HG03558 (cell line): ENCODE data around the gene ANKH.

Source experiments
- ATAC-seq: cut with Tn5 transposase; IDR thresholded peaks from one replicate; pipeline ENCODE4 v1.9.1; 2021; ENCODE audit warnings: moderate number of reproducible peaks; ENCODE audit not compliant: unreplicated experiment; ENCODE audit errors: extremely low read depth

ANKH gene

DNA sequence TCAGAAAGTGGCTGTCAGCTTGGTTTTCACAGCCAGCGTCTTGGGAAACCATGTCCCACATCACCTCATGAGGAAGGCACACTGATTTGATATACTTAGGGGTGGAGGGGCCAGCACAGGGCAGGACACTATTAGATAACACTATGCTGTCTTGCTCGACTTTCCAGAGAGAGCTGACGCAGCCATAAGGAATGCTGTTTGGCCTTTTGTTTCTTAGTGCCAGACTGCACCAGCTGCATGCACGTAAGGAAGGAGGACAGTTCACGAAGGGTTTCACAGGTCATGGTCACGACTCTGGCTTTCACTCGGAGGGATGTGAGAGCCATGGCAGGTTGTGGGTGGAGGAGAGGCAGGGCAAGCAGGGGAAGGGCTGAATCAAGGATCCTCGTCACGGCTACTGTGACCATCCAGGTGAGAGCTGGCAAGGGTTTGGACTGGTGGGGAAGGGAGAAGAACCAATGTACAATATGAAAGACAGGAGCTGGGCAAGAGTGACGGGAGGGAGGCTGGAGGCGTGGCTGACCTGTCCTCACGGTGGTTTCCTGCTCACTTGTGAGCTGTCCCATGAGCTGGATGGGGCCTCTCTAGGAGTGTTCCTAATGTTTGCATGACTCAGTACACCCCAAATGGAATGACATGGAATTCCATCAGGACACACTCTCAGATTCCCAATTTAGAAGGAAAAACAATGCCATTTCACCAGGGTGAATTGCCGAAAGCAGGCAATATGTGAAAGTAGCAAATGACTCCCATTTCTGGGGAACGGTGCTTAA, 145.3 kb downstream of the ANKH start:
- ATAC-seq, result no peak

DNA sequence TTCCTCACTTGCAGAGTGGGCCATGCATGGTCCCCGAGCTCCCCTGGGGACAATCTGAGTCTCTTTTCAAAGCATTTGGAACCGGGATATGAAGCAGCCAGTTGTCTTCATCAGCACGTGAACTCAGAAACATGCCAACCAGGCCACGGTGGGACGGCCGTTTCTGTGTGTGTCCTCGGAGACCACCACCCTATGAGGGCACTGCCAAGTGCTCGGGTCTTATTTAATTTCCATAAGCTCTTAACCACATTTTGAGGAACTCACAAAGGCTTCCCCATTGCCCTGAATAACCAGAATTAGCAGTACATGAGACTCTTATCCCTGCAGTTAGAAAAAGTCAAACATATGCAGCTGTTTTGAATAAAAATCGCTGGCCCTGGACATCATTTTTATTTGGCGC, 146.9 kb downstream of the ANKH start:
- no peak for ATAC-seq

GRCh38 chr5:14723701-14724132, 147.9 kb downstream of the ANKH start:
- ATAC-seq, result no peak

GRCh38 chr5:14722923-14723322, 148.7 kb downstream of the ANKH start:
- no peak for ATAC-seq

DNA sequence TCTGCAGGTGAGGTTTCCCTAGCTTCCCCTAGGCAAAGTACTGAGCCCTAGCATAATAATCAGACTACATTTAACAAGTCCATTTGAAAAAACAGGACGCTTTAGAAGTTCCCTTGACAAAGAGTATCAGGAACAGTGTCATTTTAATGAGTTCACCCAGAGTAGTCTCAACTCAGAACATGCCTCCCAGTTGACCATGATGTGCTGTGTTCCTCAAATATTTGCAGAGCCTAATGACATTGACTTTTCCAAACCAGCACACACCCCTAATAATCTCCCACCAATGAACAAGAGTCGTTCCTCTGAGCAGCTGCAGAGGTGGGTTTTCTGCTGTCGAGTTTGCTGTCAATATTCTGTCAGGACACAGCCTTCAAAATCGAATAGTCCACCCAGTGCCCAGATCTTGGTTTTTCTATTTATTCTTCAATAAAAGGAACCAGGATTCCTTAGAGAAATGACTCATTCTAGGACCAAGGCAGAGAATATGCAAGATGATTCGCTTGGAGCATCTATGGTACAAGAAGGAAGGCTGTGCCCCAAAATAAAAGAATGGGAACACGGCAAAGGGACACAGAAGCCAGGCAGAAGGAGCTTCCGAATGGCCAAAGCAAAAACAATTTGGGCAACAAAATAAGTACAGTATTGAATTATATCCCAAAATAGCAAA, 149.5 kb downstream of the ANKH start:
- no peak for ATAC-seq

DNA sequence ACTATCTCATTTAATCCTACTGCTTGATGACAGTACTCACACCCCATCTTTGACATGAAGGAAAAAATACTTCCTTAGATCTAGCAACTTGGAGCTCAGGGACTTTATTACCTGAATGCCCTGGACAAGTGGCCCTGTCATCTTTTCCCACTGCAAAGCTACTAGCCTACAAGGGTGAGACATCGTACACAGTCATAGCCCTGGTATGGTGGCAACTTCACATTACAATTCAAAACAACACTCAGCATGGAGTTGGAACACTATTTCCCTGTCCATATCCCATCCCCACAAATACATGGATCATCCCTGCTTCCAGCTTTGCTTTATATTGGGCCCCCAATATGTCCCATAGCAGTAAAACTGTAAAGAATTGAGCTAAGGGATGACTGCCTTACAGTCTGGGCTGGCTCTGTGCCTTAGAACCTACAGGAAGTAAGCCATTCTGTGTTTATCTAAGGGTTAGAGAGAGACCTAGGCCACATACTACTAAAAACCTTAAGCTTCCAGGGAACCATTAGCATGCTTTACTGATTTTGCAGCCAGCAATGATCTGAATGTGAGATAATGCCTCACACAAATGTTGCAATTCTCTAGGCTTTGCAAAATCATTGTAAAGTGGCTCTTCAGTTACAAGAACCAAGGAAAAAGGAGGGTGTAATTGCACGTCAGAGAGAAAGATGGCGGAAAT, 151.2 kb downstream of the ANKH start:
- ATAC-seq, result no peak

- no peak for ATAC-seq
Measured at GRCh38 chr5:14718778-14719177, 152.8 kb downstream of the ANKH start.

DNA sequence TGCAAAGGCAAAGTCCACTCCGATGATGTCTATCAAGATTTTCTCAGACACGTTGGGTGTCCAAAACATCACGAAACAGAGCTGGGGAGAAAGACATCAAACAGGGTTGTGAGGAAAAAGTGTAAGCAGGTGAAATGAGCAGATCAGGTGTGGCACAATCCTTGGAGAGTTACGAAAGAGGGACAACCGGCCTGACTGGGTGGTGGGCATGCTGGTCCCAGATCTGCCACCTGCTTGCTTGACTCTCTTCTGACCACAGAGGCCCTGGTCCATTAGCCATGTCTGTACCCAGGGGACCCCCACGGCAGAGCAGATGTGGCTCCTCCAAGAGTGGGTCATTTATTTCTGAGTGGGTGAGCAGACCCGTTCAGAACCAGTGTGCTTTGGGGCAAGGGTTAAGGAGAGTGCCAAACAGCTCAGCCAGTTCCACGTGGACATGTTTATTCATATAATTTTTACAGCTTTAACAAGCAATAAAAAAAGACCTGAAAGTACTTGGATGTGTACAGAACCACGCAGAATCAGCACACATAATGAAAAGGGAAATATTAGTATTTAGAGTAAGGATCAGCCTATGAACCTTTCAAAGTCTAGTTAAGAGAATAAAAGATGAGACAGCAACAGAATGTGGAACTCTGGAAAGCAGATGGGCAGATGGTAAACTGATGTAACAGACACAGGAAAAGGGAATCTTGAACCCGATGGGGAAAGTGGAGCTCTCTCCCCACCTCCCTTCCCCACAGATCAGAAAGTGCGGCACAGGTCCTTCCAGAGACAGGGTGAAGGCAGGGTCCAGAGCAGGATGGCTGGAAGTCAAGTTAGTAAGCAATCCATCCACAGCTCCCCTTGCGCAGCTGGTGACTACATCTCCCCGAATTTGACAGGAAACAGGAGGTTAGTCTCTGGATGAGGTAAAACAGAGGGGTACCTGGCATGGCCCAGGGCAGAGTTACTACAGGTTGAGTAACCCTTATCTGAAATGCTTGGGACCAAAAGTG, 154.5 kb downstream of the ANKH start:
- no peak for ATAC-seq

DNA sequence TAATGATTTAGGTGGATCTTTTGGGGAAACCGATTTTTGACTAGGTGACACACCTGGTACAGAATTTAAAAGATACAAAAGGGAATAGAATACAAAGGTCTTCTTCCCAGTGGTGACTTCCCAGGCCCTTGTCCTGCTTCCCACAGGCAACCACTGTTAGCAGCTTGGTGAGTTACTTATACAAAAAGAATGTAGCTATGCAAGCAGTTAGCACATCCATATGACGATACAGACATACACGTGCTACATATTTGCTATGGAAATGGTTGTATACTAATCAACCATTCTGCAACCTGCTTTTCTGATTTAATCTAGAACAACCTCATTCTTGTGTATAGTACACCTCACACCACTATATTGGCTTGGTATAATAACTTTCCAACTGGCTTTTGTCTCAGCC, 156.1 kb downstream of the ANKH start:
- no peak for ATAC-seq

GRCh38 chr5:14714706-14715105, 156.9 kb downstream of the ANKH start:
- no peak for ATAC-seq

DNA sequence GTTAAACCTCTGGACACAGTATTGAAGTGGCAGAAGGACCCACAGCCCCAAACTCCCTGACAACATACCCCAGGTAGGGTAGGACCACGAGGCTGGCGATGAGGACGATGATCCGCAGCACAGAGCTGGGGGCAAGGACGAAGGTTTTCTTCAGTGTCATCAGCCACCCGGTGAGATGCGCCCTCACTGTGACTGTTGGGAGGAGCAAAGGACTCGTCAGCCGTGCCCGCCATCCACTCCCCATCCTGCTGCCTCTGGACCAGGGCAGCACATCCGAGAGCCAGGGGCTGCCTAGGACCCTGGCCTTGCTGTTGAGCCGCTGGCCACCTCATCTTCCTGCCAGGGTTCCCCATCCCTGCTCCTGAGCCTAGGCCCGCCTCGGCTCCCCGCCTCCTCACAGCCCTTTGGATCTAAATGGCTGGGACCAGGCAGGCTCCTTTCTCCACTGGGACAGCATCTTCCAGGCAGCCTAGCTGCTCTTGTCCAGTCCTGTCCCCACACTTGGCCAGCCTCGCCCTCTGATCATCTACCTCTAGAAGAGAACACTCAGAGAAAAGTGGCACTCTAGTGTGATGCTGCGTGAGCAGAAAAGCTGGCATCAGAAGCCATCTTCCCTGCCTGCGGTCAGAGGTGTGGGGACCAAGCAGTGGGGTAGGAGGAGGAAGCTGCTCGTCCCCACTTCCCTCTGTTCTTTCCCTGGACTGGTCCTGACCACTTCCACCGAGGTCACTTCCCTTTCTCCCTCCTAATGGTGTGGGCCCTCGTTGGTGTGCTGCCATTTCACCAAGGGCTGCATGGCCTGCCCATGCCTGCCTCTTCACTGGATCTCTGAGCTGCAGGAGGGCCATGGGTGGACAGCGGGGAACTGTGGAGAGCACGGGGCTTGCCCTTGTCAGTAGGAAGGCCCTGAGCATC, 157.8 kb downstream of the ANKH start:
- ATAC-seq, result no peak

- ATAC-seq, result no peak
Measured at GRCh38 chr5:14712666-14713065, 158.9 kb downstream of the ANKH start.

- no peak for ATAC-seq
Measured at GRCh38 chr5:14712131-14712530, 159.4 kb downstream of the ANKH start.

DNA sequence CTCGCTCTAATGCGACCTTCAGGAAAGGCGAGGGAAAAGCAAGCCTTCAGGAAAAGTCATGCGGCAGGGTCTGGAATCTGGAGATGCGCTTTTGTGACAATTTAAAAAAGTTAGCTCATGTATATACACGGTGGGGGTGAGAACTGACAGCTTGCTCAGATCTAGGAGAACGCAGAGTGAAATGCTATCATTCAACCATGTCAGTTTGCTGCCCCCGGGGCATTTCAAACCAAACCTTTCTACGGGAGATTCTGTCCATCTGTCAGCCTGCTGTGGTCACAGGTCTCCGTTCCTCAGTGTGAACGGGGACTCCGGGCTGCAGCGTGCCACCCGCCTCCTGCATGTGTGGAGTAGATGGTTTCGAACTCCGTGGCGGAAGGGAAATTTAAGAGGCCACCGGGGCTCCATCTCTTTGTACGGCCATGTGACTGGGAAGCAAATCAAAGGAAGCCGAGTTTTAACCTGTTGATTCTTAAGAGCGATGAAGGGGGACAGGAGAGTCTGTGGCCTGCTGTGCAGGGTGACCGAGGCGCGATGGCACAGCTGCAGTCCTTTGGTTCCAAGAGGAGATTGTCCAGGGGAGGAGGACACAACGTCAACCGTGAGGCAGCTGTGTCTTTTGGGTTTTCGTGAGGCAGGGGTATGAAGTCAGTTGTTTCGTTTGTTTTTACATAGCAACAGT, 161.1 kb downstream of the ANKH start:
- no peak for ATAC-seq

DNA sequence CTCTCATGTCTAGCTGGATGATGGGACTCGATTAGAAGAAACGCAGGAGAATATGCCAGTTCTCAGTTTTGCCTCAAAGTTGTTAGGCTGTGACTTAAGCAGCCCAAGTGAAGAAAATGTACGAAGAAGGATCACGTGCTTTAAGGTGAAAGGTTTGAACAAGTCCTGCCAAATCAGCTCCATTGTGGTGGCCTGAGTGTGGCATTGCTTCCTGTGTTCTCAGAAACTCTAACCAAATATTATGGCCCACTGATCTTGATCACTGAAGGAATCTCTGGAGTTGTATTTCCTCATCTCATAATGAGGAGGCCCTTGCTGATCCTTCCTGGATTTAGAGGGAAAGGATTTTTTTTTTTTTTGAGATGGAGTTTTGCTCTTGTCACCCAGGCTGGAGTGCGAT, 163.0 kb downstream of the ANKH start:
- ATAC-seq, result no peak

- no peak for ATAC-seq
Measured at GRCh38 chr5:14707811-14708390, 163.7 kb downstream of the ANKH start.

DNA sequence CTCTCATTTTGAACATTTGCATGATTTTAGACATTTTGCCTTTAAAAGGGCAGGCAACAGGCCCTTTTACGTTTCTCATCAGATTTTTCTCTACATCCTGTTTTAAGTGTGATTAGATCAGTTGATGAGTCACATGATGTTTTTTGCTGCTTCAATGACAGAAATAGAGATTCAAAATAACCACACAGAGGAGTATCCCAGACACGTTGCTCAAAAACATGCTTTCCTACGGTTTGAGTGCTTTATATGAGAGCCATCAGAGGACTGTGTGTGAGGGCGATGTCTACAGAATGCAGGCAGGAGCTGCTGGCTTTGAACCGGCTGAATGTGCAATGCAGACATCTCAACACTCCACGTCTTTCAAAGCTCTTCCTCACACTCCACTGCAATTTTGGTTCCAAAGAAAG, 165.0 kb downstream of the ANKH start:
- ATAC-seq, result no peak

DNA sequence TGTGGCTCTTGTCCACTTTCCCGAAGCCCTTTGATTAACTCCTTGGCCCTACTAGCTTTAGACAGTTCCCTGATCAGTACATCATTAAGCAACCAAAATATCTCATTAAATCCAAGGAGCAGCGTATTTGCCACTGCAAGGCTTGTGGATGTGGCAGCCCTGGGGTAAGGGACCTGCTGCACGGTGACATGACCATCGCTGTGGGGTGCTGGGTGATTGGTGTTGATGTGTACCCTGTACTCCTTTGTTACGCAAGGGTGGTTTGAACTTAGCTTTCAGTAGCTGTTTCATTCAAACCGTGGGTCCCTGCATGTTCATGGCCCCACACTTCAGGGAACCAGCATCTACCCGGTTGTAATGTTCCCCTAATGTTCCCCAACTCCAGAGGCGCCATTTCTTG, 166.0 kb downstream of the ANKH start:
- no peak for ATAC-seq
